HepG2 (cell line): ENCODE results near the gene SOX12. TPM values are rescaled to one million over a fixed set of nuclear protein-coding genes. Genes with fewer than 3 reads are reported as not detected.

ENCODE experiments used
- ATF6 ChIP-seq: sonication (generic); formaldehyde crosslinking; conservative IDR thresholded peaks from 2 replicates; pipeline ENCODE4 v1.4.0; 2020; ENCODE audit warnings: missing genetic modification reagents
- BCLAF1 ChIP-seq: fragments of 450-650 bp; IDR thresholded peaks from 2 replicates; pipeline ENCODE4 v1.6.1; 2017; ENCODE audit warnings: mild to moderate bottlenecking
- BHLHE40 ChIP-seq: IDR thresholded peaks from 2 replicates; pipeline ENCODE4 v1.6.1; 2011; ENCODE audit warnings: low read length, improper control_type of control experiment
- CC2D1A ChIP-seq: sonication (generic); formaldehyde crosslinking; IDR thresholded peaks from 2 replicates; pipeline ENCODE4 v1.8.1; 2023; ENCODE audit warnings: mild to moderate bottlenecking, missing genetic modification reagents
- CREB3 ChIP-seq: sonication (generic); formaldehyde crosslinking; IDR thresholded peaks from 2 replicates; pipeline ENCODE4 v1.5.0; 2020; ENCODE audit warnings: missing genetic modification reagents
- FOXP1 ChIP-seq, 2 experiments: fragments of 450-650 bp in 1 of 2; IDR thresholded peaks; 2 replicates each; pipeline ENCODE4 v1.6.1; 2017 to 2018; ENCODE audit warnings: antibody characterized with exemption in 1 of 2
- KDM6A ChIP-seq: IDR thresholded peaks from 2 replicates; pipeline ENCODE4 v1.6.1; 2016; ENCODE audit warnings: low read depth
- KLF12 ChIP-seq: sonication (generic); formaldehyde crosslinking; IDR thresholded peaks from 2 replicates; pipeline ENCODE4 v1.4.0; 2020; ENCODE audit warnings: missing genetic modification reagents, borderline replicate concordance
- MEIS2 ChIP-seq: sonication (generic); formaldehyde crosslinking; IDR thresholded peaks from 2 replicates; pipeline ENCODE4 v1.9.0; 2021; ENCODE audit warnings: mild to moderate bottlenecking, missing genetic modification reagents
- PLRG1 ChIP-seq: fragments of 450-650 bp; conservative IDR thresholded peaks from 2 replicates; pipeline ENCODE4 v1.6.1; 2016
- PRMT3 ChIP-seq: sonication (generic); formaldehyde crosslinking; IDR thresholded peaks from 2 replicates; pipeline ENCODE4 v1.8.1; 2022; ENCODE audit warnings: low read depth, mild to moderate bottlenecking, moderate library complexity, missing genetic modification reagents, borderline replicate concordance
- SNRNP70 ChIP-seq: fragments of 200-400 bp; formaldehyde crosslinking; IDR thresholded peaks from 2 replicates; pipeline ENCODE4 v1.6.1; 2017; ENCODE audit warnings: mild to moderate bottlenecking, low read depth, low read length, moderate library complexity
- THAP7 ChIP-seq: sonication (generic); formaldehyde crosslinking; IDR thresholded peaks from 2 replicates; pipeline ENCODE4 v1.8.1; 2023; ENCODE audit warnings: mild to moderate bottlenecking, missing genetic modification reagents
- ZFP62 ChIP-seq: sonication (generic); formaldehyde crosslinking; IDR thresholded peaks from 2 replicates; pipeline ENCODE4 v1.4.0; 2020; ENCODE audit warnings: missing genetic modification reagents
- ZNF331 ChIP-seq: sonication (generic); formaldehyde crosslinking; IDR thresholded peaks from 2 replicates; pipeline ENCODE4 v1.4.0; 2020; ENCODE audit warnings: missing genetic modification reagents
- ZNF335 ChIP-seq: sonication (generic); formaldehyde crosslinking; IDR thresholded peaks from 2 replicates; pipeline ENCODE4 v1.4.0; 2020; ENCODE audit warnings: missing genetic modification reagents
- ZNF33B ChIP-seq: sonication (generic); formaldehyde crosslinking; IDR thresholded peaks from 2 replicates; pipeline ENCODE4 v1.5.1; 2020; ENCODE audit warnings: mild to moderate bottlenecking, missing genetic modification reagents
- ZNF362 ChIP-seq: sonication (generic); formaldehyde crosslinking; IDR thresholded peaks from 2 replicates; pipeline ENCODE4 v1.4.0; 2020; ENCODE audit warnings: missing genetic modification reagents, mild to moderate bottlenecking, borderline replicate concordance
- ZNF572 ChIP-seq: sonication (generic); formaldehyde crosslinking; IDR thresholded peaks from 2 replicates; pipeline ENCODE4 v1.5.1; 2020; ENCODE audit warnings: mild to moderate bottlenecking, missing genetic modification reagents
- ZNF703 ChIP-seq: sonication (generic); formaldehyde crosslinking; IDR thresholded peaks from 2 replicates; pipeline ENCODE4 v1.5.1; 2020; ENCODE audit warnings: missing genetic modification reagents, mild to moderate bottlenecking, moderate library complexity, borderline replicate concordance
- ZNF781 ChIP-seq: sonication (generic); formaldehyde crosslinking; IDR thresholded peaks from 2 replicates; pipeline ENCODE4 v1.5.1; 2020; ENCODE audit warnings: borderline replicate concordance, mild to moderate bottlenecking, missing genetic modification reagents; ENCODE audit errors: not compliant biosample characterization
- polyA plus RNA-seq, 8 experiments: library from polyadenylated mRNA; depleted of rRNA in 3 of 8; stranded (reverse) in 7 of 8; unstranded in 1 of 8; fragments of >200 nt; fragmentation: Illumina TruSeq in 4 of 8; extraction: Trizol in 4 of 8; gene quantifications; 2 replicates each; pipeline versions ENCODE4 v1.2.1 to v1.2.3, GENCODE V29; 2011 to 2016; ENCODE audit warnings: low read depth in 4 of 8, missing spikeins in 1 of 8, mixed read lengths in 1 of 8; ENCODE audit not compliant: insufficient read depth in 1 of 8
- total RNA-seq, 5 experiments: library from RNA; depleted of rRNA; stranded (reverse); fragments of >200 nt; fragmentation: Illumina TruSeq; extraction: Trizol; gene quantifications; 2 replicates each; pipeline ENCODE4 v1.2.3, GENCODE V29; 2016; ENCODE audit warnings: low read depth in 1 of 5

SOX12 gene
- total and polyA plus RNA-seq, 2 of the 13 experiments (the other 11 are each of a cell fraction or from before 2014, with no cell fraction given), result 10.0 to 18.7 TPM

- TF ChIP-seq THAP7 (peak; percentile 77; the same call in 1 of the 2 replicates), PRMT3 (no peak), MEIS2 (CRISPR knock-in tag) (peak; percentile 79; the same call in 1 of the 2 replicates), BCLAF1 (no peak), ZFP62 (CRISPR knock-in tag) (no peak), CC2D1A (CRISPR knock-in tag) (0 out of 2 replicates have a peak, but pooled peaks have one; percentile 49), CREB3 (CRISPR knock-in tag) (no peak), FOXP1 (IDR thresholded peaks at IDR 0.05) (no peak), FOXP1 (CRISPR knock-in tag; IDR thresholded peaks at IDR 0.05) (no peak), ZNF335 (CRISPR knock-in tag) (no peak; the same call in 1 of the 2 replicates), ZNF362 (no peak), KLF12 (peak; percentile 65; the same call in 1 of the 2 replicates), ZNF572 (0 out of 2 replicates have a peak, but pooled peaks have one; percentile 77), KDM6A (no peak; the same call in 1 of the 2 replicates), ZNF331 (CRISPR knock-in tag) (peak; percentile 3; the same call in 1 of the 2 replicates), ZNF781 (CRISPR knock-in tag) (no peak), ZNF703 (CRISPR knock-in tag) (no peak), BHLHE40 (no peak), ATF6 (peak; percentile 67; the same call in 1 of the 2 replicates), ZNF33B (CRISPR knock-in tag) (no peak), SNRNP70 (no peak), PLRG1 (no peak)
Observed at GRCh38 chr20:346640-347316, 21.4 kb downstream of the SOX12 start, which contains the start of gene NRSN2 (continued).
